H1 (cell line): ENCODE data around the gene MSI2. TPM values are rescaled to one million over a fixed set of nuclear protein-coding genes. Genes with fewer than 3 reads are reported as not detected.

Experiments
- CHD2 ChIP-seq: IDR thresholded peaks from 2 replicates; pipeline ENCODE4 v1.6.1; 2012; ENCODE audit warnings: low read length, improper control_type of control experiment
- CHD7 ChIP-seq: fragments of 300-600 bp; sonication (generic); IDR thresholded peaks from 2 replicates; pipeline ENCODE4 v1.7.1; 2012; ENCODE audit warnings: low read length, moderate library complexity, mild to moderate bottlenecking, inconsistent platforms; ENCODE audit not compliant: insufficient replicate concordance
- MAFK ChIP-seq: IDR thresholded peaks from 2 replicates; pipeline ENCODE4 v1.6.1; 2012; ENCODE audit warnings: low read depth, mild to moderate bottlenecking, improper control_type of control experiment, low read length
- MAX ChIP-seq: IDR thresholded peaks from 2 replicates; pipeline ENCODE4 v1.6.1; 2012; ENCODE audit warnings: inconsistent platforms
- RAD21 ChIP-seq, 2 experiments: IDR thresholded peaks in 1 of 2; conservative IDR thresholded peaks in 1 of 2; 2 replicates each; pipeline ENCODE4 v1.6.1; 2011; ENCODE audit warnings: low read depth in 2 of 2, low read length in 2 of 2, improper control_type of control experiment in 1 of 2, inconsistent platforms in 1 of 2, mild to moderate bottlenecking in 1 of 2, moderate library complexity in 1 of 2
- polyA plus RNA-seq, 7 experiments: library from polyadenylated mRNA; depleted of rRNA in 3 of 7; stranded (reverse) in 5 of 7; unstranded in 2 of 7; fragments of >200 nt in 5 of 7; fragments of 200-250 nt in 2 of 7; gene quantifications; 1 replicate in 5 of 7; 2 replicates in 1 of 7; 4 replicates in 1 of 7; pipeline versions ENCODE4 v1.2.1 to v1.2.3, GENCODE V29; 2011 to 2013; ENCODE audit warnings: missing spikeins in 2 of 7, mixed read lengths in 2 of 7
- total RNA-seq: library from RNA; stranded (reverse); fragmentation: NEBNext Ultra II Directional; extraction: Animal tissue kit (Norgen Biotek cat#: 25700); gene quantifications from 2 replicates; pipeline ENCODE4 v1.2.1, GENCODE V29; 2021

Gene MSI2
- total and polyA plus RNA-seq, 2 of the 8 experiments (the other 6 are each of a cell fraction or from before 2014, with no cell fraction given) = 36.7 to 80.6 TPM

GRCh38 chr17:57311281-57312216, 55.2 kb downstream of the MSI2 start (continued):
- TF ChIP-seq CHD2 = no peak
- no peak for TF ChIP-seq RAD21 (IDR thresholded peaks at IDR 0.05 in 1 of 2, conservative IDR thresholded peaks at IDR 0.05 in 1 of 2; ENCODE audit: low read depth in 2 of 2, low read length in 2 of 2)
- TF ChIP-seq MAFK = no peak
- TF ChIP-seq CHD7 = no peak
- TF ChIP-seq MAX = no peak
